Liver (tissue), 3 donors: ENCODE measurements around the gene PLA2G4A.

Source experiments
- CTCF ChIP-seq: fragments of 150-350 bp; IDR thresholded peaks from 2 replicates; pipeline ENCODE4 v1.5.1; 2017; ENCODE audit warnings: improper control_type of control experiment, low read depth, low read length; ENCODE audit not compliant: missing input control
- FOXA1 ChIP-seq: IDR thresholded peaks from 2 replicates; pipeline ENCODE4 v1.6.1; 2016; ENCODE audit warnings: antibody characterized with exemption
- GABPA ChIP-seq, 2 donors: IDR thresholded peaks in 1 of 2; conservative IDR thresholded peaks in 1 of 2; 2 replicates each; pipeline ENCODE4 v1.6.1; 2016; ENCODE audit warnings: antibody characterized with exemption in 2 of 2, mild to moderate bottlenecking in 1 of 2, moderate library complexity in 1 of 2
- HNF4G ChIP-seq: IDR thresholded peaks from 2 replicates; pipeline ENCODE4 v1.6.1; 2016; ENCODE audit warnings: antibody characterized with exemption
- JUND ChIP-seq, 2 donors: IDR thresholded peaks; 2 replicates each; pipeline ENCODE4 v1.6.1; 2016; ENCODE audit warnings: antibody characterized with exemption in 2 of 2
- MAX ChIP-seq: IDR thresholded peaks from 2 replicates; pipeline ENCODE4 v1.6.1; 2016; ENCODE audit warnings: antibody characterized with exemption
- RAD21 ChIP-seq, 2 donors: IDR thresholded peaks; 2 replicates each; pipeline ENCODE4 v1.6.1; 2016; ENCODE audit warnings: antibody characterized with exemption in 2 of 2, mild to moderate bottlenecking in 2 of 2
- REST ChIP-seq: IDR thresholded peaks from 2 replicates; pipeline ENCODE4 v1.6.1; 2016; ENCODE audit warnings: antibody characterized with exemption, mild to moderate bottlenecking
- RXRA ChIP-seq, 2 donors: IDR thresholded peaks; 2 replicates each; pipeline ENCODE4 v1.6.1; 2017 to 2018; ENCODE audit warnings: antibody characterized with exemption in 2 of 2, mild to moderate bottlenecking in 1 of 2
- SP1 ChIP-seq: IDR thresholded peaks from 2 replicates; pipeline ENCODE4 v1.6.1; 2018; ENCODE audit warnings: antibody characterized with exemption, mild to moderate bottlenecking
- TAF1 ChIP-seq: conservative IDR thresholded peaks from 2 replicates; pipeline ENCODE4 v1.6.1; 2016; ENCODE audit warnings: antibody characterized with exemption, mild to moderate bottlenecking
- YY1 ChIP-seq: IDR thresholded peaks from 2 replicates; pipeline ENCODE4 v1.6.1; 2016; ENCODE audit warnings: antibody characterized with exemption, mild to moderate bottlenecking
- ZBTB33 ChIP-seq: IDR thresholded peaks from 2 replicates; pipeline ENCODE4 v1.6.1; 2016; ENCODE audit warnings: antibody characterized with exemption
- TF ChIP-seq, protein P1 (sequence below): IDR thresholded peaks from 2 replicates; pipeline ENCODE4 v1.6.1; 2016; ENCODE audit warnings: antibody characterized with exemption
- donor health status: healthy.
- donor health status: healthy.

DNA sequence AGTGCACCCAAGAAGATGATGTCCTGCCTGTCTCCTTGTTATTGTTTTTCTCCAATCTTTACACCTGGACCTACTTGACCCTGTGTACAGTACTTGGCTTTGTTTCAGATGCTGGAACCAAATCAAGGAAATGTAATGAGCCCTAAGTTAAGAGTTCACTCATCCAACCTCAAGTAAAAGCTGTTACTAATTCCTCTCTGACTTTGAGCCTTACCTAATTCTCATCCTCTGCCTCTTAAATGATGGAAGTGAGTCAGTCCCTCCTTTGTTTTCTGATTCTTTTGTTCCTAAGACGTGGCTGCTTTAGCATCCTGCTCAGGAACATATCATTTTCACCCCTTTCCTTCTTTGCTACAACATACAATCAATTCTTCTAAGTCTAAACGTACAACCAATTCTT lies 15.3 kb upstream of the PLA2G4A start:
- TF ChIP-seq TAF1 (no peak), HNF4G (no peak), CTCF (no peak), GABPA (IDR thresholded peaks at IDR 0.05 in 1 of 2, conservative IDR thresholded peaks at IDR 0.05 in 1 of 2) (no peak), MAX (no peak), ZBTB33 (no peak), RAD21 (IDR thresholded peaks at IDR 0.05) (no peak), YY1 (no peak), REST (no peak), JUND (IDR thresholded peaks at IDR 0.05) (no peak), SP1 (no peak), FOXA1 (no peak), RXRA (IDR thresholded peaks at IDR 0.05) (no peak)
- TF ChIP-seq, protein P1, sequence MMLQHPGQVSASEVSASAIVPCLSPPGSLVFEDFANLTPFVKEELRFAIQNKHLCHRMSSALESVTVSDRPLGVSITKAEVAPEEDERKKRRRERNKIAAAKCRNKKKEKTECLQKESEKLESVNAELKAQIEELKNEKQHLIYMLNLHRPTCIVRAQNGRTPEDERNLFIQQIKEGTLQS = no peak
